ENCODE results near the gene NFATC3. TPM values are rescaled to one million over a fixed set of nuclear protein-coding genes. Genes with fewer than 3 reads are reported as not detected.

The NFATC3 gene
- total RNA-seq, 2 experiments from 2014 or later, result 84.8 to 94.4 TPM

DNA sequence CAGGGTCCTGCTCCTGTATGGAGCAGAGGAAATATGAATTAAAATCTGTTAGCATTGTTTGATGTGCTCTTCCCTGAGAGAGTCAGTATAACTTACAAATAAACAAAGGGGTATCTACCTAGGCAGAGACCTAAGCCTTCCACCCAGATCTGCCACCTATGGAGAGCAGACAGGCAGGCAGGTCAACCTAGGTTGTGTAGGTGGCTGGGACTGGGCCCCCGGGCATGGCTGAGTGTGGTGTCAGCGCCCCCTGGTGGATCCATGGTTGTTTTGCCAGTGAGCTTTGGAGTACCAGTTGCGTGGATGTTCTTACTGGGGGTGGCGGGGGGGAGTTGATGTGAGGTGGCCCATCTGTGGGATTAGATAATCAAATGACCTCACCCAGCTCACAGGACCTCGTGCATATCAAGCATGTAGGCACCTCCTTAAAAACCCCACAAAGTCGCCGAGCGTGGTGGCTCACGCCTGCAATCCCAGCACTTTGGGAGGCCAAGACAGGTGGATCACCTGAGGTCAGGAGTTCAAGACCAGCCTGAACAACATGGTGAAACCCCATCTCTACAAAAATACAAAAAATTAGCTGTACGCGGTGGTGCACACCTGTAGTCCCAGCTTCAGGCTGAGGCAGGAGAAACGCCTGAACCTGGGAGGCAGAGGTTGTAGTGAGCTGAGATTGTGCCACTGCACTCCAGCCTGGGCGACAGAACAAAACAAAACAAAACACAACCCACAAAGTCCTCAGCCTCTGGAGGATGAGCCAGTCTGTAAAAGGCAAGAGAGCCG, 44.5 kb upstream of the NFATC3 start:
- Histone ChIP-seq H3K4me3 (ENCODE audit: low read length) (no peak overlapping the region), H3K27me3 (ENCODE audit: control insufficient read depth in 1 of 2, insufficient read depth in 2 of 2, low read length in 2 of 2) (no peaks in the 10 kb centered on the region), H3K36me3 (ENCODE audit: insufficient read depth, low read length) (peaks cover 10% of the 10 kb centered on the region), H3K9me3 (ENCODE audit: control insufficient read depth in 1 of 2, insufficient read depth in 1 of 2, low read length in 2 of 2) (no peaks in the 10 kb centered on the region), H3K4me1 (ENCODE audit: insufficient read depth, low read length) (peaks cover 14% of the 10 kb centered on the region), H3K27ac (ENCODE audit: low read depth in 1 of 2, low read length in 2 of 2) (no peak overlapping the region)
- ATAC-seq (ENCODE audit: poor library complexity) (peak; percentile 98), DNase-seq (peak; percentile 83 to 96 (median 91))
- ChIA-PET POLR2A (interaction anchor here (0.5 to 2.2 kb wide), 19 partner anchors 18 to 268 kb away, joined by 3 to 9 read pairs (median 4); partner anchors contain the start of genes DDX28, DPEP2, DUS2 and NFATC3), CTCF (interaction anchor here (0.6 to 1.8 kb wide), 35 partner anchors 11 to 381 kb away, joined by 3 to 33 read pairs (median 4); partner anchors contain the start of genes ACD, DPEP2, PSMB10 and SLC12A4)
- H3K27me3 Mint-ChIP-seq, result no peaks in the 10 kb centered on the region
- H3K27ac Mint-ChIP-seq, result peak overlapping the region; percentile 57
- H3K4me3 Mint-ChIP-seq, result no peak overlapping the region
- peaks cover 29% of the 10 kb centered on the region for H3K36me3 Mint-ChIP-seq (ENCODE audit: low read depth)
- intact Hi-C loops (cut with DNase I, micrococcal nuclease), result loop anchor here (1.0 to 5.0 kb wide), 5 partner anchors 47 to 224 kb away; partner anchors contain the start of gene PSMB10 (in 1 of the 2)
- no peaks in the 10 kb centered on the region for H3K9me3 Mint-ChIP-seq
- TF ChIP-seq, protein P1, sequence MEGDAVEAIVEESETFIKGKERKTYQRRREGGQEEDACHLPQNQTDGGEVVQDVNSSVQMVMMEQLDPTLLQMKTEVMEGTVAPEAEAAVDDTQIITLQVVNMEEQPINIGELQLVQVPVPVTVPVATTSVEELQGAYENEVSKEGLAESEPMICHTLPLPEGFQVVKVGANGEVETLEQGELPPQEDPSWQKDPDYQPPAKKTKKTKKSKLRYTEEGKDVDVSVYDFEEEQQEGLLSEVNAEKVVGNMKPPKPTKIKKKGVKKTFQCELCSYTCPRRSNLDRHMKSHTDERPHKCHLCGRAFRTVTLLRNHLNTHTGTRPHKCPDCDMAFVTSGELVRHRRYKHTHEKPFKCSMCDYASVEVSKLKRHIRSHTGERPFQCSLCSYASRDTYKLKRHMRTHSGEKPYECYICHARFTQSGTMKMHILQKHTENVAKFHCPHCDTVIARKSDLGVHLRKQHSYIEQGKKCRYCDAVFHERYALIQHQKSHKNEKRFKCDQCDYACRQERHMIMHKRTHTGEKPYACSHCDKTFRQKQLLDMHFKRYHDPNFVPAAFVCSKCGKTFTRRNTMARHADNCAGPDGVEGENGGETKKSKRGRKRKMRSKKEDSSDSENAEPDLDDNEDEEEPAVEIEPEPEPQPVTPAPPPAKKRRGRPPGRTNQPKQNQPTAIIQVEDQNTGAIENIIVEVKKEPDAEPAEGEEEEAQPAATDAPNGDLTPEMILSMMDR (IDR thresholded peaks at IDR 0.05), result peak; percentile 82
- peaks cover 11% of the 10 kb centered on the region for H3K4me1 Mint-ChIP-seq (ENCODE audit: low read depth)

DNA sequence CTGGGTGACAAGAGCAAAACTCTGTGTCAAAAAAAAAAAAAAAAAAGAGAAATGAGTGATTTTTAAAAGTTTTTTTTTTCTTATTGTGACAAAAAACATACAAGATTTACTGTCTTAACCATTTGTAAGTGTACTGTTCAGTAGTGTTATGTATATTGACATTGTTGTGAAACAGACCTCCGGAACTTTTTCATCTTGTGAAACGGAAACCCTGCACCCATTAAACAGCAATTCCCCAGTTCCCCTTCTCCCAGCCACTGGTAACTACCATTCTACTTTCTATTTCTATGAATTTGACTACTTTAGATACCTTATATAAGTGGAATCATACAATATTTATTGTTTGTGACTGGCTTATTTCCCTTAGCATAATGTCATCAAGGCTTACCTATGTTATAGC, 43.4 kb upstream of the NFATC3 start:
- ATAC-seq (ENCODE audit: poor library complexity) (no peak), DNase-seq (no peak)
- H3K4me3 ChIP-seq (ENCODE audit: low read length), result no peak overlapping the region
- no peaks in the 10 kb centered on the region for H3K27me3 Mint-ChIP-seq
- H3K27ac ChIP-seq (ENCODE audit: low read depth in 1 of 2, low read length in 2 of 2), result no peak overlapping the region
- ChIA-PET CTCF (interaction anchor here (1.3 to 1.8 kb wide), 5 partner anchors 23 to 225 kb away, joined by 4 to 33 read pairs (median 12); partner anchors contain the start of gene DPEP2), POLR2A (interaction anchor here (2.0 to 2.2 kb wide), 2 partner anchors 42 to 158 kb away, joined by 8 to 9 read pairs; partner anchors contain the start of gene NFATC3)
- H3K4me1 ChIP-seq (ENCODE audit: insufficient read depth, low read length), result peaks cover 11% of the 10 kb centered on the region
- intact Hi-C loops (cut with DNase I, micrococcal nuclease), result loop anchor here in 1 of 2 experiments (5.0 kb wide), 1 partner anchor 104 kb away; the partner anchor contains the start of gene PSMB10
- H3K9me3 ChIP-seq (ENCODE audit: control insufficient read depth in 1 of 2, insufficient read depth in 1 of 2, low read length in 2 of 2), result no peaks in the 10 kb centered on the region
- H3K36me3 Mint-ChIP-seq (ENCODE audit: low read depth), result peaks cover 29% of the 10 kb centered on the region
- peaks cover 16% of the 10 kb centered on the region for H3K4me1 Mint-ChIP-seq (ENCODE audit: low read depth)
- H3K9me3 Mint-ChIP-seq, result no peaks in the 10 kb centered on the region
- no peak overlapping the region for H3K27ac Mint-ChIP-seq
- H3K36me3 ChIP-seq (ENCODE audit: insufficient read depth, low read length), result peaks cover 10% of the 10 kb centered on the region
- H3K4me3 Mint-ChIP-seq, result no peak overlapping the region
- no peaks in the 10 kb centered on the region for H3K27me3 ChIP-seq (ENCODE audit: control insufficient read depth in 1 of 2, insufficient read depth in 2 of 2, low read length in 2 of 2)
- TF ChIP-seq, protein P1 (IDR thresholded peaks at IDR 0.05), result no peak

DNA sequence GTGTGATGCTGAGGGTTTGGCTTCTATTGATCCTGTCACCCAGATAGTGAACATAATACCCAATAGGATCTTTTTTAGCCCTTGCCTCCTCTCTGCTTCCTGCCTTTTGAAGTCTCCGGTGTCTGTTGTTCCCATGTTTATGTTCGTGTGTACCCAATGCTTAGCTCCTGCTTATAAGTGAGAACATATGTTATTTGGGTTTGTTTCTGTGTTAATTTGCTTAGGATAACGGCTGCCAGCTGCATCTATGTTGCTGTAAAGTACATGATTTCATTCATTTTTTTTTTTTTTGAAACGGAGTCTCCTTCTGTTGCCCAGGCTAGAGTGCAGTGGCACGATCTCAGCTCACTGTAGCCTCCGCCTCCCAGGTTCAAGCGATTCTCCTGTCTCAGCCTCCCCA, 39.1 kb upstream of the NFATC3 start:
- no peak overlapping the region for H3K27ac Mint-ChIP-seq

More for the DNA sequence above, 39.1 kb upstream of the NFATC3 start:
- Histone ChIP-seq H3K4me1 (ENCODE audit: insufficient read depth, low read length) (no peaks in the 10 kb centered on the region), H3K36me3 (ENCODE audit: insufficient read depth, low read length) (peaks cover 13% of the 10 kb centered on the region), H3K9me3 (ENCODE audit: control insufficient read depth in 1 of 2, insufficient read depth in 1 of 2, low read length in 2 of 2) (no peaks in the 10 kb centered on the region), H3K27me3 (ENCODE audit: control insufficient read depth in 1 of 2, insufficient read depth in 2 of 2, low read length in 2 of 2) (no peaks in the 10 kb centered on the region), H3K27ac (ENCODE audit: low read depth in 1 of 2, low read length in 2 of 2) (no peak overlapping the region), H3K4me3 (ENCODE audit: low read length) (no peak overlapping the region)
- Mint-ChIP-seq H3K36me3 (ENCODE audit: low read depth) (peaks cover 39% of the 10 kb centered on the region), H3K4me3 (no peak overlapping the region), H3K9me3 (no peaks in the 10 kb centered on the region), H3K4me1 (ENCODE audit: low read depth) (peaks cover 5% of the 10 kb centered on the region), H3K27me3 (no peaks in the 10 kb centered on the region)
- DNase-seq, result no peak
- ATAC-seq (ENCODE audit: poor library complexity), result no peak
- intact Hi-C loops (cut with DNase I, micrococcal nuclease), result loop anchor here in 1 of 2 experiments (5.0 kb wide), 1 partner anchor 529 kb away; no protein-coding TSS in a partner anchor
- TF ChIP-seq, protein P1 (IDR thresholded peaks at IDR 0.05), result no peak
- POLR2A ChIA-PET, result no interaction called here
- CTCF ChIA-PET, result interaction anchor here (0.7 kb wide), 1 partner anchor 118 kb away, joined by 3 read pairs; no protein-coding TSS in a partner anchor
